T-cell (primary cell): Measurements from ENCODE around the gene DOCK7. TPM values are rescaled to one million over a fixed set of nuclear protein-coding genes. Genes with fewer than 3 reads are reported as not detected.

ENCODE experiments used
- ATAC-seq, 4 experiments: fragments of 200-7000 bp in 3 of 4; fragments of 150-1000 bp in 1 of 4; cut with Tn5 transposase; replicated peaks in 1 of 4; 1 replicate in 3 of 4; 2 replicates in 1 of 4; pipeline ENCODE4 v1.10.0; 2021; ENCODE audit warnings: moderate library complexity in 3 of 4, mild to moderate bottlenecking in 2 of 4, moderate number of reproducible peaks in 1 of 4
- CTCF ChIA-PET, 2 donors: fragments of 300-600 bp; sonication (Branson Sonifier 250); formaldehyde crosslinking; loops; one replicate each; lab custom pipeline; 2022; ENCODE audit warnings: antibody characterized with exemption in 2 of 2; lab: Charles Lee
- POLR2A ChIA-PET, 2 donors: fragments of 300-600 bp; sonication (Branson Sonifier 250); formaldehyde crosslinking; loops; one replicate each; lab custom pipeline; 2022; ENCODE audit warnings: antibody characterized with exemption in 2 of 2; lab: Charles Lee
- DNase-seq, 35 experiments: peaks; one replicate each; pipeline versions ENCODE4 v3.0.0 to v3.0.0-alpha.2; 2013 to 2023
- H3K27ac ChIP-seq: one replicate; pipeline ENCODE4 v1.5.1; 2013; ENCODE audit warnings: low read length
- H3K27me3 ChIP-seq, 2 experiments: replicated peaks in 1 of 2; 1 replicate in 1 of 2; 2 replicates in 1 of 2; pipeline versions ENCODE4 v1.6.1 to v1.7.0; 2013; ENCODE audit warnings: low read length in 1 of 2, mixed read lengths in 1 of 2; ENCODE audit not compliant: control insufficient read depth in 2 of 2, insufficient read depth in 2 of 2; ENCODE audit errors: extremely low read depth in 1 of 2
- H3K36me3 ChIP-seq, 2 donors: 1 replicate in 1 of 2; 2 replicates in 1 of 2; pipeline versions ENCODE4 v1.6.1 to v1.7.0; 2013; ENCODE audit warnings: low read length in 1 of 2; ENCODE audit not compliant: control insufficient read depth in 2 of 2, insufficient read depth in 1 of 2; ENCODE audit errors: extremely low read depth in 1 of 2
- H3K4me1 ChIP-seq, 2 experiments: 1 replicate in 1 of 2; 2 replicates in 1 of 2; pipeline versions ENCODE4 v1.6.1 to v1.7.0; 2013; ENCODE audit warnings: low read length in 2 of 2, mixed read lengths in 1 of 2; ENCODE audit not compliant: insufficient read depth in 2 of 2, control insufficient read depth in 1 of 2; ENCODE audit errors: extremely low read depth in 1 of 2
- H3K4me3 ChIP-seq, 2 donors: 1 replicate in 1 of 2; 2 replicates in 1 of 2; pipeline versions ENCODE4 v1.5.1 to v1.7.0; 2013; ENCODE audit warnings: mild to moderate bottlenecking in 2 of 2, low read length in 1 of 2, moderate library complexity in 1 of 2; ENCODE audit not compliant: control insufficient read depth in 1 of 2; ENCODE audit errors: extremely low read depth in 1 of 2
- H3K9me3 ChIP-seq: 2 replicates; pipeline ENCODE4 v1.7.0; 2013
- H3K27ac Mint-ChIP-seq, 2 donors: one replicate each; pipeline ENCODE4 v1.8.0; 2020 to 2021; ENCODE audit warnings: mild to moderate bottlenecking in 2 of 2, mixed read lengths in 2 of 2
- H3K27me3 Mint-ChIP-seq, 2 donors: one replicate each; pipeline ENCODE4 v1.8.0; 2021 to 2022; ENCODE audit warnings: mixed read lengths in 2 of 2
- H3K36me3 Mint-ChIP-seq: one replicate; pipeline ENCODE4 v1.8.0; 2021; ENCODE audit warnings: mixed read lengths
- H3K4me1 Mint-ChIP-seq, 3 donors: one replicate each; pipeline ENCODE4 v1.8.0; 2020 to 2022; ENCODE audit warnings: mixed read lengths in 3 of 3, mild to moderate bottlenecking in 1 of 3
- H3K4me3 Mint-ChIP-seq, 3 donors: one replicate each; pipeline ENCODE4 v1.8.0; 2020 to 2022; ENCODE audit warnings: mild to moderate bottlenecking in 3 of 3, mixed read lengths in 3 of 3, moderate library complexity in 3 of 3
- H3K9me3 Mint-ChIP-seq, 3 donors: one replicate each; pipeline ENCODE4 v1.8.0; 2020 to 2022; ENCODE audit warnings: mixed read lengths in 3 of 3
- WGBS: methylation state at CpG from one replicate; pipeline ENCODE4 v1.1.5; 2013; ENCODE audit warnings: missing lambda C conversion rate; ENCODE audit not compliant: insufficient coverage; 5-methylcytosine and 5-hydroxymethylcytosine counted together
- total RNA-seq, 35 experiments: library from RNA in 6 of 35; stranded (reverse) in 6 of 35; fragments of 120-200 nt in 1 of 35; gene quantifications; one replicate each; pipeline versions ENCODE4 v1.2.1 to v1.2.4 and lab custom pipeline; 2013 to 2026

Gene DOCK7
- total RNA-seq, 5 donors from 2014 or later (not counting 1 experiment from before 2014, with no cell fraction given): 8.2 to 25.6 (median 11.2) TPM

- peaks cover 22% of the 10 kb centered on the region for H3K36me3 Mint-ChIP-seq
- 83% methylated on average over 3 of the region's 6 CpGs for WGBS
- Histone ChIP-seq H3K27ac (no peak overlapping the region), H3K4me3 (no peak overlapping the region), H3K4me1 (no peaks in the 10 kb centered on the region), H3K36me3 (peaks cover 0 to 8% of the 10 kb centered on the region in 2 donors), H3K9me3 (no peaks in the 10 kb centered on the region), H3K27me3 (no peaks in the 10 kb centered on the region)
- H3K4me3 Mint-ChIP-seq: no peak overlapping the region
- DNase-seq: no peak
- no peaks in the 10 kb centered on the region for H3K4me1 Mint-ChIP-seq
- peaks cover 0 to 9% (median 0%) of the 10 kb centered on the region in 3 donors for H3K9me3 Mint-ChIP-seq
- no peaks in the 10 kb centered on the region for H3K27me3 Mint-ChIP-seq
- ChIA-PET POLR2A (no interaction called here), CTCF (no interaction called here)
- ATAC-seq: no peak
- no peak overlapping the region for H3K27ac Mint-ChIP-seq
These were observed 50.6 kb downstream of the DOCK7 start for GRCh38 chr1:62637392-62638105.

DNA sequence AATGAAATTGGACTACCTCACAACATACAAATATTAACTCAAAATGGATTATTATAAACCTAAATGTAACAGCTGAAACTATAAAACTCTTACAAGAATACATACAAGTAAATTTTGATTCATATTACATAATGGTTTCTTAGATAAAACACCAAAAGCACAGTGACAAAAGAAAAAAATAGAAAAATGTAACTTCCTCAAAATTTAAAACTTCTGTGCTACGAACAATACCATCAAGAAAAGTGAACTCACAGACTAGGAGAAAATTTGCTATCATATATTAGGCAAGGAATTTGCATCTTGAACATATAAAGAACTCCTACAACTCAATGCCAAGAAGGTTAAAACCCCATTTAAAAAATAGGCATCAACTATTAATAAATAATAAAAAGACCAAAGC lies 59.7 kb downstream of the DOCK7 start:
- Mint-ChIP-seq H3K4me1 (peaks cover 0 to 3% (median 0%) of the 10 kb centered on the region in 3 donors), H3K27ac (no peak overlapping the region), H3K9me3 (peaks cover 0 to 5% (median 0%) of the 10 kb centered on the region in 3 donors), H3K4me3 (no peak overlapping the region), H3K36me3 (peaks cover 55% of the 10 kb centered on the region), H3K27me3 (no peaks in the 10 kb centered on the region)
- H3K27me3 ChIP-seq: no peaks in the 10 kb centered on the region
- H3K27ac ChIP-seq: no peak overlapping the region
- ChIA-PET POLR2A (no interaction called here), CTCF (interaction anchor here in 1 of 2 donors (0.6 kb wide), 1 partner anchor 73 kb away, joined by 3 read pairs; no protein-coding TSS in a partner anchor)
- no peaks in the 10 kb centered on the region for H3K36me3 ChIP-seq
- no peaks in the 10 kb centered on the region for H3K4me1 ChIP-seq
- H3K9me3 ChIP-seq: no peaks in the 10 kb centered on the region
- H3K4me3 ChIP-seq: no peak overlapping the region
- WGBS: no CpG with 5 or more reads among the region's 1 CpG
- DNase-seq: no peak
- ATAC-seq: no peak

GRCh38 chr1:62625415-62625814 lies 62.8 kb downstream of the DOCK7 start:
- no CpG with 5 or more reads among the region's 1 CpG for WGBS
- Mint-ChIP-seq H3K9me3 (no peaks in the 10 kb centered on the region), H3K27me3 (no peaks in the 10 kb centered on the region), H3K36me3 (peaks cover 31% of the 10 kb centered on the region), H3K4me3 (no peak overlapping the region), H3K27ac (no peak overlapping the region), H3K4me1 (peaks cover 0 to 3% (median 0%) of the 10 kb centered on the region in 3 donors)
- no peak overlapping the region for H3K4me3 ChIP-seq
- no peaks in the 10 kb centered on the region for H3K36me3 ChIP-seq
- H3K9me3 ChIP-seq: no peaks in the 10 kb centered on the region
- CTCF ChIA-PET: no interaction called here
- POLR2A ChIA-PET: no interaction called here
- no peak for ATAC-seq
- H3K4me1 ChIP-seq: no peaks in the 10 kb centered on the region
- no peak overlapping the region for H3K27ac ChIP-seq
- DNase-seq: no peak
- H3K27me3 ChIP-seq: no peaks in the 10 kb centered on the region

- Mint-ChIP-seq H3K36me3 (peaks cover 39% of the 10 kb centered on the region), H3K4me3 (no peak overlapping the region), H3K27me3 (no peaks in the 10 kb centered on the region), H3K9me3 (no peaks in the 10 kb centered on the region), H3K27ac (no peak overlapping the region), H3K4me1 (peaks cover 0 to 3% (median 0%) of the 10 kb centered on the region in 3 donors)
- ATAC-seq: no peak
- no peak overlapping the region for H3K27ac ChIP-seq
- ChIA-PET POLR2A (no interaction called here), CTCF (no interaction called here)
- H3K4me1 ChIP-seq: no peaks in the 10 kb centered on the region
- WGBS: 100% methylated on average over 1 of the region's 1 CpG
- no peak overlapping the region for H3K4me3 ChIP-seq
- H3K36me3 ChIP-seq: no peaks in the 10 kb centered on the region
- no peaks in the 10 kb centered on the region for H3K9me3 ChIP-seq
- H3K27me3 ChIP-seq: no peaks in the 10 kb centered on the region
- DNase-seq: no peak
These were observed 66.3 kb downstream of the DOCK7 start for GRCh38 chr1:62621907-62622306.

- no peak for DNase-seq
- POLR2A ChIA-PET: no interaction called here
- Mint-ChIP-seq H3K27ac (no peak overlapping the region), H3K36me3 (peaks cover 23% of the 10 kb centered on the region), H3K9me3 (no peaks in the 10 kb centered on the region), H3K4me1 (no peaks in the 10 kb centered on the region), H3K4me3 (no peak overlapping the region), H3K27me3 (no peaks in the 10 kb centered on the region)
- H3K27me3 ChIP-seq: no peaks in the 10 kb centered on the region
- H3K27ac ChIP-seq: no peak overlapping the region
- ATAC-seq: no peak
- CTCF ChIA-PET: no interaction called here
- WGBS: no CpG with 5 or more reads among the region's 1 CpG
- no peaks in the 10 kb centered on the region for H3K36me3 ChIP-seq
- H3K4me1 ChIP-seq: no peaks in the 10 kb centered on the region
- no peak overlapping the region for H3K4me3 ChIP-seq
- no peaks in the 10 kb centered on the region for H3K9me3 ChIP-seq
These were observed 74.3 kb downstream of the DOCK7 start for GRCh38 chr1:62613890-62614289.

GRCh38 chr1:62613325-62613727 lies 74.9 kb downstream of the DOCK7 start:
- Histone ChIP-seq H3K36me3 (no peaks in the 10 kb centered on the region), H3K4me3 (no peak overlapping the region), H3K9me3 (no peaks in the 10 kb centered on the region), H3K27me3 (no peaks in the 10 kb centered on the region), H3K4me1 (no peaks in the 10 kb centered on the region), H3K27ac (no peak overlapping the region)
- no peak overlapping the region for H3K4me3 Mint-ChIP-seq
- no peaks in the 10 kb centered on the region for H3K27me3 Mint-ChIP-seq
- no CpG with 5 or more reads among the region's 5 CpGs for WGBS
- peaks cover 23% of the 10 kb centered on the region for H3K36me3 Mint-ChIP-seq
- ChIA-PET CTCF (no interaction called here), POLR2A (no interaction called here)
- ATAC-seq (no peak), DNase-seq (no peak)
- H3K27ac Mint-ChIP-seq: no peak overlapping the region
- no peaks in the 10 kb centered on the region for H3K9me3 Mint-ChIP-seq
- H3K4me1 Mint-ChIP-seq: no peaks in the 10 kb centered on the region
